HCT116 (cell line): ENCODE measurements around the gene PARVB. TPM values are rescaled to one million over a fixed set of nuclear protein-coding genes. Genes with fewer than 3 reads are reported as not detected.

Experiments
- ATAC-seq: fragments of 200-7000 bp; cut with Tn5 transposase; 2 replicates; pipeline ENCODE4 v1.9.1; 2020; ENCODE audit warnings: mild to moderate bottlenecking, moderate library complexity
- BruUV-seq: library from RNA; stranded (reverse); fragments of 400-500 nt; replicated peaks from 2 replicates; lab custom pipeline; 2021; lab: Mats Ljungman, UMichigan
- CTCF ChIA-PET: fragments of 300-600 bp; sonication (Branson Sonifier 250); formaldehyde crosslinking; loops from one replicate; lab custom pipeline; 2021; ENCODE audit warnings: antibody characterized with exemption; lab: Charles Lee
- POLR2A ChIA-PET: fragments of 300-600, 350-600 bp; sonication (Branson Sonifier 250); formaldehyde crosslinking; loops from one replicate; lab custom pipeline; 2021; ENCODE audit warnings: antibody characterized with exemption; lab: Charles Lee
- RAD21 ChIA-PET, 2 experiments: fragments of 300-600 bp; sonication (Branson Sonifier 250); formaldehyde crosslinking; loops; one replicate each; lab custom pipeline; 2023; ENCODE audit warnings: low total read pairs in 2 of 2; ENCODE audit not compliant: uncharacterized antibody in 2 of 2, unreplicated experiment in 2 of 2, low non-redundant PET in 1 of 2; lab: Charles Lee
- DNase-seq: peaks from one replicate; pipeline ENCODE4 v3.0.0-alpha.2; 2010; ENCODE audit warnings: low read depth, low spot score
- H2AFZ ChIP-seq: fragments of 200-600 bp; shearing (Covaris generic), sonication (generic); 2 replicates; pipeline ENCODE4 v1.6.1; 2017; ENCODE audit warnings: low read depth, mixed run types, mixed read lengths, antibody characterized with exemption, low read length; ENCODE audit not compliant: poor library complexity, severe bottlenecking
- H3K27ac ChIP-seq: 2 replicates; pipeline ENCODE4 v1.5.1; 2012; ENCODE audit warnings: low read depth, low read length
- H3K27me3 ChIP-seq: fragments of 200-600 bp; sonication (generic); 2 replicates; pipeline ENCODE4 v1.6.1; 2016; ENCODE audit warnings: mixed run types, low read length, mixed read lengths; ENCODE audit not compliant: insufficient read depth
- H3K36me3 ChIP-seq, 2 experiments: fragments of 200-500 bp in 1 of 2; fragments of 200-600 bp in 1 of 2; sonication (Bioruptor generic) in 1 of 2; sonication (generic) in 1 of 2; 2 replicates each; pipeline versions ENCODE4 v1.5.1 to v1.6.1; 2014 to 2016; ENCODE audit warnings: low read length in 2 of 2, inconsistent platforms in 1 of 2, mixed read lengths in 1 of 2, mixed run types in 1 of 2; ENCODE audit not compliant: insufficient read depth in 2 of 2, control insufficient read depth in 1 of 2
- H3K4me1 ChIP-seq, 2 experiments: fragments of 200-600 bp in 1 of 2; sonication (generic) in 1 of 2; 2 replicates each; pipeline versions ENCODE4 v1.5.1 to v1.6.1; 2012 to 2017; ENCODE audit warnings: low read length in 2 of 2, inconsistent platforms in 1 of 2, mild to moderate bottlenecking in 1 of 2, mixed read lengths in 1 of 2, mixed run types in 1 of 2, moderate library complexity in 1 of 2; ENCODE audit not compliant: insufficient read depth in 2 of 2, control insufficient read depth in 1 of 2
- H3K4me2 ChIP-seq: fragments of 200-600 bp; sonication (generic); 2 replicates; pipeline ENCODE4 v1.6.1; 2017; ENCODE audit warnings: mixed run types, low read length, mixed read lengths
- H3K4me3 ChIP-seq, 2 experiments: fragments of 200-600 bp in 1 of 2; sonication (generic) in 1 of 2; replicated peaks in 1 of 2; 2 replicates each; pipeline ENCODE4 v1.5.1; 2011 to 2016; ENCODE audit warnings: low read length in 2 of 2, control low read depth in 1 of 2, low read depth in 1 of 2, mild to moderate bottlenecking in 1 of 2, mixed read lengths in 1 of 2, mixed run types in 1 of 2
- H3K79me2 ChIP-seq: fragments of 200-600 bp; sonication (generic); 2 replicates; pipeline ENCODE4 v1.6.1; 2017; ENCODE audit warnings: mild to moderate bottlenecking, mixed run types, low read length, moderate library complexity, mixed read lengths; ENCODE audit not compliant: insufficient read depth
- H3K9ac ChIP-seq: fragments of 200-600 bp; sonication (generic); 2 replicates; pipeline ENCODE4 v1.6.1; 2016; ENCODE audit warnings: low read length, mixed read lengths
- H3K9me2 ChIP-seq: fragments of 200-600 bp; sonication (generic), shearing (Covaris generic); 2 replicates; pipeline ENCODE4 v1.6.1; 2017; ENCODE audit warnings: mixed run types, mild to moderate bottlenecking, moderate library complexity; ENCODE audit not compliant: insufficient read depth
- H3K9me3 ChIP-seq, 2 experiments: fragments of 200-500 bp in 1 of 2; fragments of 200-600 bp in 1 of 2; sonication (Bioruptor generic) in 1 of 2; sonication (generic) in 1 of 2; 2 replicates each; pipeline ENCODE4 v1.6.1; 2014 to 2017; ENCODE audit warnings: low read length in 2 of 2, mixed read lengths in 2 of 2, inconsistent platforms in 1 of 2, low read depth in 1 of 2, mild to moderate bottlenecking in 1 of 2, mixed run types in 1 of 2, moderate library complexity in 1 of 2; ENCODE audit not compliant: control insufficient read depth in 1 of 2, insufficient read depth in 1 of 2
- H4K20me1 ChIP-seq: fragments of 200-600 bp; sonication (generic), shearing (Covaris generic); 2 replicates; pipeline ENCODE4 v1.6.1; 2017; ENCODE audit warnings: mixed run types, mild to moderate bottlenecking, moderate library complexity; ENCODE audit not compliant: insufficient read depth
- ATF3 ChIP-seq: IDR thresholded peaks from 2 replicates; pipeline ENCODE4 v1.6.1; 2012
- CEBPB ChIP-seq: IDR thresholded peaks from 2 replicates; pipeline ENCODE4 v1.6.1; 2012; ENCODE audit warnings: low read depth
- EGR1 ChIP-seq: IDR thresholded peaks from 2 replicates; pipeline ENCODE4 v1.6.1; 2012; ENCODE audit warnings: low read depth
- ELF1 ChIP-seq: IDR thresholded peaks from 2 replicates; pipeline ENCODE4 v1.6.1; 2012; ENCODE audit warnings: low read depth, borderline replicate concordance
- FOSL1 ChIP-seq: IDR thresholded peaks from 2 replicates; pipeline ENCODE4 v1.6.1; 2012; ENCODE audit warnings: low read depth
- JUND ChIP-seq: IDR thresholded peaks from 2 replicates; pipeline ENCODE4 v1.6.1; 2012
- MAX ChIP-seq: IDR thresholded peaks from 2 replicates; pipeline ENCODE4 v1.6.1; 2012
- POLR2A ChIP-seq: IDR thresholded peaks from 2 replicates; pipeline ENCODE4 v1.7.0; 2011; ENCODE audit warnings: borderline replicate concordance; ENCODE audit not compliant: insufficient read depth, insufficient read length; ENCODE audit errors: extremely low read depth
- POLR2AphosphoS5 ChIP-seq: IDR thresholded peaks from 2 replicates; pipeline ENCODE4 v1.6.1; 2011; ENCODE audit warnings: mild to moderate bottlenecking, low read depth, low read length, moderate library complexity
- RAD21 ChIP-seq: IDR thresholded peaks from 2 replicates; pipeline ENCODE4 v1.6.1; 2012; ENCODE audit warnings: low read depth, mild to moderate bottlenecking
- REST ChIP-seq: IDR thresholded peaks from 2 replicates; pipeline ENCODE4 v1.6.1; 2012; ENCODE audit warnings: low read depth
- SIN3A ChIP-seq: IDR thresholded peaks from 2 replicates; pipeline ENCODE4 v1.6.1; 2012; ENCODE audit warnings: low read depth
- SP1 ChIP-seq: IDR thresholded peaks from 2 replicates; pipeline ENCODE4 v1.6.1; 2012; ENCODE audit warnings: low read depth
- TCF7L2 ChIP-seq: IDR thresholded peaks from 2 replicates; pipeline ENCODE4 v1.7.0; 2011; ENCODE audit warnings: borderline replicate concordance, inconsistent platforms; ENCODE audit not compliant: insufficient read depth, insufficient read length; ENCODE audit errors: extremely low read depth
- ZBTB33 ChIP-seq: IDR thresholded peaks from 2 replicates; pipeline ENCODE4 v1.6.1; 2011; ENCODE audit warnings: mild to moderate bottlenecking, low read length, moderate library complexity; ENCODE audit not compliant: insufficient replicate concordance; ENCODE audit errors: extremely low read depth
- ZFX ChIP-seq: fragments of 450-650 bp; IDR thresholded peaks from 2 replicates; pipeline ENCODE4 v1.6.1; 2017
- ZNF274 ChIP-seq: fragments of 200-500 bp; sonication (Bioruptor generic); IDR thresholded peaks from 2 replicates; pipeline ENCODE4 v1.6.1; 2014; ENCODE audit warnings: mild to moderate bottlenecking, low read depth, low read length, inconsistent platforms
- intact Hi-C: fragments of 100-400 bp; cut with micrococcal nuclease; formaldehyde crosslinking; loops from 2 replicates; pipeline ENCODE4 v1.10.0; 2022
- total RNA-seq: library from RNA; stranded (reverse); gene quantifications from one replicate; pipeline ENCODE4 v1.2.1, GENCODE V29; 2021; ENCODE audit not compliant: unreplicated experiment

Gene PARVB
- total RNA-seq, 1 experiment from 2014 or later: 21.4 TPM

GRCh38 chr22:44179196-44179988, 155.3 kb downstream of the PARVB start (continued):
- TF ChIP-seq POLR2A (no peak), ELF1 (no peak), MAX (no peak), EGR1 (no peak), SP1 (no peak), FOSL1 (no peak)

GRCh38 chr22:44179989-44180705, 156.0 kb downstream of the PARVB start:
- Histone ChIP-seq H3K9me3 (no peaks in the 10 kb centered on the region), H3K9ac (no peak overlapping the region), H3K36me3 (no peaks in the 10 kb centered on the region), H3K4me2 (no peak overlapping the region), H3K27me3 (peaks cover 3% of the 10 kb centered on the region; the same call in 1 of the 2 replicates), H4K20me1 (no peaks in the 10 kb centered on the region), H3K79me2 (no peaks in the 10 kb centered on the region), H3K9me2 (no peaks in the 10 kb centered on the region), H2AFZ (no peak overlapping the region), H3K4me3 (no peak overlapping the region), H3K4me1 (no peaks in the 10 kb centered on the region), H3K27ac (no peak overlapping the region)
- BruUV-seq: no TSS peak
- DNase-seq (no peak), ATAC-seq (no peak)
- ChIA-PET CTCF (interaction anchor here (1.6 kb wide), 1 partner anchor 94 kb away, joined by 3 read pairs; no protein-coding TSS in a partner anchor), RAD21 (no interaction called here), POLR2A (no interaction called here)
- intact Hi-C loops: no loop called here
- TF ChIP-seq POLR2AphosphoS5: no peak
- TF ChIP-seq REST: no peak
- TF ChIP-seq ELF1: no peak
- TF ChIP-seq FOSL1: no peak
- no peak for TF ChIP-seq JUND
- TF ChIP-seq ZBTB33: no peak
- no peak for TF ChIP-seq ZNF274
- TF ChIP-seq EGR1: no peak
- no peak for TF ChIP-seq CEBPB
- TF ChIP-seq RAD21: no peak
- TF ChIP-seq ATF3: no peak
- no peak for TF ChIP-seq TCF7L2
- no peak for TF ChIP-seq SIN3A
- no peak for TF ChIP-seq ZFX
